ENCODE measurements around the gene PPP2R2C. TPM values are rescaled to one million over a fixed set of nuclear protein-coding genes. Genes with fewer than 3 reads are reported as not detected.

The PPP2R2C gene
- total and polyA plus RNA-seq, 2 of the 4 experiments (the other 2 are of a cell fraction) = 0.03 TPM; not detected in 1

DNA sequence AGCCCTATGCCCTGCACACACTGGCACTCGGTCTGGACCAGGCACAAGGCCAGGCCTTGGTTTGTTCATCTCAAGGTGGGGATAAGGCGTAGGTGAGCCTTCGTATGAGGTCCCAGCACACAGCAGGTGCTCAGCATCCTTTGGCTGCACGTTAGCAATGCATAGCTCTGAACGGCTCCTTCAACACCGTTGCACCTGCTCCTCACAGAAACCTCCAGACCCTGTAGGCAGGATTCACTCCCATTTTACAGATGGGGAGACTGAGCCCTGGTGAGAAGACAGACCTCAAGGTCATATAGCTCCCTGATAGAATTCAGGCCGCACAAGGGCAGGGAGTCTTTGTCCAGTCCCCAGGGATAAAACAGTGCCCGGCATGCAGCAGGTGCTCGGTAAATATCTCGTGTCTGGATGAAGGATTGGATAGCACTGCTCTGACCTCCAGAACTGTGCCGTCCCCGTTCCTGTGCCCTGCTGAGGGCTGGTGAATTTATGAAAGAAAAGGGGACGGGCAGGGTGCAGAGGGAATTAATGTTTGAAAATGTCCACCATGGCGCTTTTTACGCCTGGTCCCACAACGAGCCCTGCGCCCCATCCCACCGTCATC lies 2.4 kb downstream of the PPP2R2C start:
- CTCF ChIA-PET = no interaction called here
- dilution Hi-C loops (cut with HindIII; ENCODE audit: low sequenced_read_pairs, unreplicated experiment) = no loop called here
- H2AFZ ChIP-seq (replicated peaks; ENCODE audit: low read length, poor library complexity) = peak overlapping the region; percentile 85
- no peaks in the 10 kb centered on the region for H3K9me1 ChIP-seq (ENCODE audit: insufficient read depth, low read length)
- H4K5ac ChIP-seq (ENCODE audit: low read depth, low read length) = no peak overlapping the region
- no peak for DNase-seq
- H3K9ac ChIP-seq (ENCODE audit: low read depth, low read length) = no peak overlapping the region
- no peak for ATAC-seq (ENCODE audit: low read depth)
- H3K79me1 ChIP-seq (ENCODE audit: low read depth in 1 of 2, low read length in 2 of 2) = no peaks in the 10 kb centered on the region
- H3K27me3 ChIP-seq (ENCODE audit: control insufficient read depth, insufficient read depth, low read length) = peaks cover 45% of the 10 kb centered on the region
- BruUV-seq (replicated peaks) = no TSS peak
- H3K9me3 ChIP-seq (ENCODE audit: control insufficient read depth, insufficient read depth, low read length) = no peaks in the 10 kb centered on the region
- H2AK5ac ChIP-seq (ENCODE audit: low read depth, low read length) = no peak overlapping the region
- H2BK20ac ChIP-seq (ENCODE audit: low read depth, low read length) = no peak overlapping the region
- no peak overlapping the region for H3K4ac ChIP-seq (ENCODE audit: low read depth, low read length)
- no peaks in the 10 kb centered on the region for H3K36me3 ChIP-seq (ENCODE audit: control insufficient read depth, insufficient read depth, low read length)
- H2BK15ac ChIP-seq (ENCODE audit: low read depth, low read length) = no peak overlapping the region
- in situ Hi-C loops (cut with MboI; ENCODE audit: low sequenced_read_pairs) = no loop called here
- H3K27ac ChIP-seq (ENCODE audit: insufficient read depth, low read length) = no peak overlapping the region
- H3K4me1 ChIP-seq (ENCODE audit: control insufficient read depth, insufficient read depth, low read length) = no peaks in the 10 kb centered on the region
- H2AK9ac ChIP-seq (replicated peaks; ENCODE audit: low read depth, low read length, poor library complexity) = no peak overlapping the region
- H3K23ac ChIP-seq (ENCODE audit: low read depth, low read length) = no peak overlapping the region
- no peak overlapping the region for H3K18ac ChIP-seq (ENCODE audit: low read depth, low read length)
- no peak overlapping the region for H3K14ac ChIP-seq (replicated peaks; ENCODE audit: low read depth, low read length)
- 45% methylated on average over 9 of the region's 18 CpGs; no CpG with 5 or more reads in 1 of the 2 experiments for WGBS, 2 experiments (ENCODE audit: extremely low coverage in 2 of 2, insufficient read length in 1 of 2)
- TF ChIP-seq SMC3 (IDR thresholded peaks at IDR 0.05; ENCODE audit: low read depth, low read length) = no peak
- TF ChIP-seq FOS (IDR thresholded peaks at IDR 0.05; ENCODE audit: low read depth, low read length) = no peak
- TF ChIP-seq MXI1 (IDR thresholded peaks at IDR 0.05; ENCODE audit: borderline replicate concordance, low read depth, low read length) = no peak
- TF ChIP-seq NFE2L2 (IDR thresholded peaks at IDR 0.05; ENCODE audit: low read depth, low read length) = no peak
- TF ChIP-seq POLR2A (IDR thresholded peaks at IDR 0.05; ENCODE audit: low read depth, low read length) = no peak
- no peak for TF ChIP-seq MAZ (IDR thresholded peaks at IDR 0.05; ENCODE audit: borderline replicate concordance, low read depth, low read length)
- TF ChIP-seq, protein P1, sequence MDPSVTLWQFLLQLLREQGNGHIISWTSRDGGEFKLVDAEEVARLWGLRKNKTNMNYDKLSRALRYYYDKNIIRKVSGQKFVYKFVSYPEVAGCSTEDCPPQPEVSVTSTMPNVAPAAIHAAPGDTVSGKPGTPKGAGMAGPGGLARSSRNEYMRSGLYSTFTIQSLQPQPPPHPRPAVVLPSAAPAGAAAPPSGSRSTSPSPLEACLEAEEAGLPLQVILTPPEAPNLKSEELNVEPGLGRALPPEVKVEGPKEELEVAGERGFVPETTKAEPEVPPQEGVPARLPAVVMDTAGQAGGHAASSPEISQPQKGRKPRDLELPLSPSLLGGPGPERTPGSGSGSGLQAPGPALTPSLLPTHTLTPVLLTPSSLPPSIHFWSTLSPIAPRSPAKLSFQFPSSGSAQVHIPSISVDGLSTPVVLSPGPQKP (IDR thresholded peaks at IDR 0.05; ENCODE audit: borderline replicate concordance, low read depth, low read length) = no peak
- TF ChIP-seq CEBPB (IDR thresholded peaks at IDR 0.05; ENCODE audit: low read depth, low read length) = no peak
- TF ChIP-seq, protein P2, sequence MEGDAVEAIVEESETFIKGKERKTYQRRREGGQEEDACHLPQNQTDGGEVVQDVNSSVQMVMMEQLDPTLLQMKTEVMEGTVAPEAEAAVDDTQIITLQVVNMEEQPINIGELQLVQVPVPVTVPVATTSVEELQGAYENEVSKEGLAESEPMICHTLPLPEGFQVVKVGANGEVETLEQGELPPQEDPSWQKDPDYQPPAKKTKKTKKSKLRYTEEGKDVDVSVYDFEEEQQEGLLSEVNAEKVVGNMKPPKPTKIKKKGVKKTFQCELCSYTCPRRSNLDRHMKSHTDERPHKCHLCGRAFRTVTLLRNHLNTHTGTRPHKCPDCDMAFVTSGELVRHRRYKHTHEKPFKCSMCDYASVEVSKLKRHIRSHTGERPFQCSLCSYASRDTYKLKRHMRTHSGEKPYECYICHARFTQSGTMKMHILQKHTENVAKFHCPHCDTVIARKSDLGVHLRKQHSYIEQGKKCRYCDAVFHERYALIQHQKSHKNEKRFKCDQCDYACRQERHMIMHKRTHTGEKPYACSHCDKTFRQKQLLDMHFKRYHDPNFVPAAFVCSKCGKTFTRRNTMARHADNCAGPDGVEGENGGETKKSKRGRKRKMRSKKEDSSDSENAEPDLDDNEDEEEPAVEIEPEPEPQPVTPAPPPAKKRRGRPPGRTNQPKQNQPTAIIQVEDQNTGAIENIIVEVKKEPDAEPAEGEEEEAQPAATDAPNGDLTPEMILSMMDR (conservative IDR thresholded peaks at IDR 0.05; ENCODE audit: low read depth, low read length) = no peak
- no peak for TF ChIP-seq MAFK (IDR thresholded peaks at IDR 0.05; ENCODE audit: low read depth, low read length)
- POLR2A ChIA-PET (ENCODE audit: unreplicated experiment) = no interaction called here
- no peaks in the 10 kb centered on the region for H4K20me1 ChIP-seq (ENCODE audit: insufficient read depth, low read length)
- no peak overlapping the region for H4K8ac ChIP-seq (ENCODE audit: low read depth in 2 of 2, low read length in 2 of 2)
- intact Hi-C loops (cut with micrococcal nuclease) = no loop called here
- H2BK120ac ChIP-seq (ENCODE audit: low read depth, low read length) = no peak overlapping the region
- no peak overlapping the region for H3K56ac ChIP-seq (ENCODE audit: extremely low read depth, insufficient read depth, low read length)
- no peak overlapping the region for H3K4me2 ChIP-seq (ENCODE audit: low read depth, low read length)
- H2BK5ac ChIP-seq (ENCODE audit: low read depth, low read length, poor library complexity, severe bottlenecking) = no peak overlapping the region
- no peak overlapping the region for H3K4me3 ChIP-seq (ENCODE audit: insufficient read depth, low read depth, low read length)
- no peak overlapping the region for H4K91ac ChIP-seq (ENCODE audit: insufficient read depth, low read depth, low read length)

Measured in IMR-90 (cell line).